ENCODE data around the gene GIGYF2.

Gene GIGYF2

DNA sequence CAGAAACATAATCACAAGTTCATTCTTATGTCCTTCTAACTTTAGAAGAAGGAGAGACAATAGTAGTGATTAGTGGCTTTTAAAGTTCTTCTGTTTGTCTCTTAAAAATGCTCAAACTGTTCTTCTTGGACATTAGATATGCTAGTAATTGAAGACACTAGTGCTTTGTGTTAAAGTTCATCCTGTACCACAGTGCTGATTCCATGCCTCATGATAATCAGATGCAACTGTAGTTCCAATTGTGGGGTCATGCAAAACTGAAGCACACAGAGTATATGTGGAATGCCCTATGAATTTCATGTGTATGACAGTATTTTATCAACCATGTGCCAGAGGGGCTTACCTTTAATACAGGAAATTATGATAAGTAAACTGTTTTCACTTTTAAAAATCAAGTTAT is 90.7 kb downstream of the GIGYF2 start:
- H3K9me3 ChIP-seq (ENCODE audit: control insufficient read depth, low read length), result no peaks in the 10 kb centered on the region
- DNase-seq (ENCODE audit: low read depth), result no peak
- H3K4me3 ChIP-seq (ENCODE audit: low read length), result no peak overlapping the region
- H3K27me3 ChIP-seq (replicated peaks; ENCODE audit: control insufficient read depth, insufficient read depth, low read length), result no peaks in the 10 kb centered on the region
- H3K36me3 ChIP-seq (ENCODE audit: control insufficient read depth, insufficient read depth, low read length, severe bottlenecking), result peaks cover 48% of the 10 kb centered on the region
- H3K9ac ChIP-seq (ENCODE audit: low read length), result no peak overlapping the region
- peaks cover 16% of the 10 kb centered on the region for H3K4me1 ChIP-seq (ENCODE audit: control insufficient read depth, insufficient read depth, low read length)

DNA sequence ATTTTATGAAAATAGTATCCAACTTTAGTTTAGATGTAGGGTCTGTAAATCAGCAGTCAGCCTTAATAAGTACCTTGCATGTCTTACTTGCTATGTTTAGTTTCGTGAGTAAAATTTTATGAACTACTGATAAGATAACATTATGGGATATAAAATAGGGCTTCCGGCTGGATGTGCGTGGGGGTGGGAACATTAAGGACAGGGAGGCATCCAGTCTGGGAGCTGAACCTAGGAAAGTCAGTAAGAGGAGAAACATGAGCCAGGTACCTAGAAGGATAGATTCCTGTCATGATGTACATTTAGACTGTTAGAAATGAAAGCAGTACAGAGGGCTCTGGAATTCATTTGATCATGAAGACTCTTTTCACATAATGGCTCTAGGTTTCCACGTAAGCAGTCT is 92.0 kb downstream of the GIGYF2 start:
- DNase-seq (ENCODE audit: low read depth), result no peak
- H3K9ac ChIP-seq (ENCODE audit: low read length), result no peak overlapping the region
- H3K4me1 ChIP-seq (ENCODE audit: control insufficient read depth, insufficient read depth, low read length), result peaks cover 16% of the 10 kb centered on the region
- no peaks in the 10 kb centered on the region for H3K9me3 ChIP-seq (ENCODE audit: control insufficient read depth, low read length)
- no peaks in the 10 kb centered on the region for H3K27me3 ChIP-seq (replicated peaks; ENCODE audit: control insufficient read depth, insufficient read depth, low read length)
- no peak overlapping the region for H3K4me3 ChIP-seq (ENCODE audit: low read length)
- peaks cover 58% of the 10 kb centered on the region for H3K36me3 ChIP-seq (ENCODE audit: control insufficient read depth, insufficient read depth, low read length, severe bottlenecking)

DNA sequence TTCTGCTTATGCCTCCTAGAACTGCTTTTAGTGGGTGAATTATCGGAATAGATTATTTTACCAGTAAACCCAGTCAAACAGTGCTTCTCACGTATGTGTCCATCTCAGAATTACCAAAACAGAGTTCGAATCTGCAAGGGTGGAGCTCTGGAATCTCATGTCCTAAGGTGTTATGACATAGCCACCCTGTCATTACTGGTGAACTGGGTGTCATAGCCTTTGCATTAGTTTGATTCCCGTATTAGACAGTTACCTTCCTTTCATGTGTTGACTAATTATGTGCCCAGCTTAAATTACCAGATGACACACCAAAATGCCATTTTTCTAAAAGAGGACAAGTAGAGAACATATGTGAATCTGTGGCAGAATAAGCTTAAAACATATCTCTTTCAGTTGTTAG is 94.4 kb downstream of the GIGYF2 start:
- Histone ChIP-seq H3K4me3 (ENCODE audit: low read length) (no peak overlapping the region), H3K4me1 (ENCODE audit: control insufficient read depth, insufficient read depth, low read length) (peaks cover 29% of the 10 kb centered on the region), H3K9me3 (ENCODE audit: control insufficient read depth, low read length) (no peaks in the 10 kb centered on the region), H3K36me3 (ENCODE audit: control insufficient read depth, insufficient read depth, low read length, severe bottlenecking) (peaks cover 66% of the 10 kb centered on the region), H3K27me3 (replicated peaks; ENCODE audit: control insufficient read depth, insufficient read depth, low read length) (no peaks in the 10 kb centered on the region), H3K9ac (ENCODE audit: low read length) (no peak overlapping the region)
- no peak for DNase-seq (ENCODE audit: low read depth)

DNA sequence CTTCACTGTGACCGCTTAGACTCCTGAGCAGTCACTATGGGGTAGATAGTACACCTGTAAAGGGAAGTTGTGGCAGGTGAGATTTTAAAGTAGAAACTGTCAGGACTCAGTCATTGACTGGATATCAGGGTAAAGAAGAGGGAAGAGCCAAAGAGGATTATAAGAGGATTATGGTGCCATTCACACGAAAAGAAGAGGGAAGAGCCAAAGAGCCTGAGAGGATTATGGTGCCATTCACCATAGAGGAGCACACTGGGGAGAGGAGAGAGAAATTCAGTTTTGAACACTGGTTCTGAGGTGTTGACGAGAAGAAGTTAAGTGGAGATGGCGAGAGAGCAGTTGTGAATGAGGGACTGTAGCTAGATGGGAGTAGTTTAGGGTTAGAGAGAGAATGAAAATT is 96.1 kb downstream of the GIGYF2 start:
- DNase-seq (ENCODE audit: low read depth), result no peak
- peaks cover 64% of the 10 kb centered on the region for H3K36me3 ChIP-seq (ENCODE audit: control insufficient read depth, insufficient read depth, low read length, severe bottlenecking)
- peaks cover 25% of the 10 kb centered on the region for H3K4me1 ChIP-seq (ENCODE audit: control insufficient read depth, insufficient read depth, low read length)
- no peak overlapping the region for H3K9ac ChIP-seq (ENCODE audit: low read length)
- H3K4me3 ChIP-seq (ENCODE audit: low read length), result no peak overlapping the region
- no peaks in the 10 kb centered on the region for H3K27me3 ChIP-seq (replicated peaks; ENCODE audit: control insufficient read depth, insufficient read depth, low read length)
- no peaks in the 10 kb centered on the region for H3K9me3 ChIP-seq (ENCODE audit: control insufficient read depth, low read length)

DNA sequence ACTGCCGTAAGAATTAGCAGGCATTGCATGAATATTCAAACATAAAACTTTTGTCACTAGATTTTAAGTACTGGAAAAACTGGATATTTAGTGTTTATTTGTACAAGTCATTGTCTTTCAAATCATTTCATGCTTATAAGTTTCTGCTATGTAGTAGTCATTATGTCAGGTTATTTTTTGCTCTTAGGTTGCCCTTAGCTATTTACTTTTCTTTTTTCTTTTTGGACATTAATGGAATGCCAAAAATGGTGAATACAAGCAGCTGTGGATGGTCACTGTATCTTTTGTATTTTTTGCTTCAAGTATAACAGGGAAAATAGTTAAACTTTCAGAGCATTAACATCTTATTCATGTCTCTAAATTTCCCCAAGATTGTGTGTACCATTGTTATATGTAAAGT is 97.8 kb downstream of the GIGYF2 start:
- H3K4me3 ChIP-seq (ENCODE audit: low read length), result no peak overlapping the region
- peaks cover 58% of the 10 kb centered on the region for H3K36me3 ChIP-seq (ENCODE audit: control insufficient read depth, insufficient read depth, low read length, severe bottlenecking)
- H3K27me3 ChIP-seq (replicated peaks; ENCODE audit: control insufficient read depth, insufficient read depth, low read length), result no peaks in the 10 kb centered on the region
- peaks cover 21% of the 10 kb centered on the region for H3K4me1 ChIP-seq (ENCODE audit: control insufficient read depth, insufficient read depth, low read length)
- no peaks in the 10 kb centered on the region for H3K9me3 ChIP-seq (ENCODE audit: control insufficient read depth, low read length)
- H3K9ac ChIP-seq (ENCODE audit: low read length), result peak overlapping the region; percentile 59
- peak; percentile 62 for DNase-seq (ENCODE audit: low read depth)

DNA sequence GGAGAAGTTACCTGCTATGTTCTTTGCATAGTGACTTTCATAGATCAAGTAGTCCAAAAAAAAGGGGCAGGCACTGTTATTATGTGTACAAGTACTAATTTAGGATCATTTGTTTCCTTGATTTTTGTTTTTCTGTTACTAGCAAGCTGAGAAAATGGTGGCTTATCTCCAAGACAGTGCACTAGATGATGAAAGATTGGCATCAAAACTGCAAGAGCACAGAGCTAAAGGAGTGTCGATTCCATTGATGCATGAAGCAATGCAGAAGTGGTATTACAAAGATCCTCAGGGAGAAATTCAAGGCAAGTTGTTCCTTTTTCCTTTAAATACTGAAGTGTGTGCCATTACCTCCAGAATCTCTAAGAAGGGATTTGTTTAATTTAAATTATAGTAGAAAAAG is 98.8 kb downstream of the GIGYF2 start:
- H3K36me3 ChIP-seq (ENCODE audit: control insufficient read depth, insufficient read depth, low read length, severe bottlenecking), result peaks cover 58% of the 10 kb centered on the region

DNA sequence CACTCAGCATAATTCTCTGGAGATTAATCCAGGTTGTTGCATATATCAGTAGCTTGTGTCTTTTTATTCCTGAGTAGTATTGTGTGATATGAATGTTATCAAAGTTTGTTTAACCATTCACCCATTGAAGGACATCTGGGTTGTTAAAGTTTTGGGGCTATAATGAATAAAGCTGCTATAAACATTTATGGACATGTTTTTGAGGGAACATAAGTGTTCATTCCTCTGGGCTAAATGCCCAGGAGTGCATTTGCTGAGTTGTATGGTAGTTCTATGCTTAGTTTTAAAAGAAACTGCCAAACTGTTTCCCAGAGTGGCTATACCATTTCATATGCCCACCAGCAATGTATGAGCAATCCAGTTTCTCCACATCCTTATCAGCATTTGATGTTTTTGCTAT is 101.1 kb downstream of the GIGYF2 start:
- Histone ChIP-seq H3K9me3 (ENCODE audit: control insufficient read depth, low read length) (peaks cover 6% of the 10 kb centered on the region), H3K9ac (ENCODE audit: low read length) (no peak overlapping the region), H3K4me3 (ENCODE audit: low read length) (no peak overlapping the region), H3K4me1 (ENCODE audit: control insufficient read depth, insufficient read depth, low read length) (peaks cover 17% of the 10 kb centered on the region), H3K36me3 (ENCODE audit: control insufficient read depth, insufficient read depth, low read length, severe bottlenecking) (peaks cover 53% of the 10 kb centered on the region), H3K27me3 (replicated peaks; ENCODE audit: control insufficient read depth, insufficient read depth, low read length) (no peaks in the 10 kb centered on the region)
- peak; percentile 28 for DNase-seq (ENCODE audit: low read depth)

More for the DNA sequence above, 98.8 kb downstream of the GIGYF2 start:
- Histone ChIP-seq H3K4me3 (ENCODE audit: low read length) (no peak overlapping the region), H3K9me3 (ENCODE audit: control insufficient read depth, low read length) (no peaks in the 10 kb centered on the region), H3K9ac (ENCODE audit: low read length) (peak overlapping the region; percentile 59), H3K4me1 (ENCODE audit: control insufficient read depth, insufficient read depth, low read length) (peaks cover 17% of the 10 kb centered on the region), H3K27me3 (replicated peaks; ENCODE audit: control insufficient read depth, insufficient read depth, low read length) (no peaks in the 10 kb centered on the region)
- DNase-seq (ENCODE audit: low read depth), result peak; percentile 93

DNA sequence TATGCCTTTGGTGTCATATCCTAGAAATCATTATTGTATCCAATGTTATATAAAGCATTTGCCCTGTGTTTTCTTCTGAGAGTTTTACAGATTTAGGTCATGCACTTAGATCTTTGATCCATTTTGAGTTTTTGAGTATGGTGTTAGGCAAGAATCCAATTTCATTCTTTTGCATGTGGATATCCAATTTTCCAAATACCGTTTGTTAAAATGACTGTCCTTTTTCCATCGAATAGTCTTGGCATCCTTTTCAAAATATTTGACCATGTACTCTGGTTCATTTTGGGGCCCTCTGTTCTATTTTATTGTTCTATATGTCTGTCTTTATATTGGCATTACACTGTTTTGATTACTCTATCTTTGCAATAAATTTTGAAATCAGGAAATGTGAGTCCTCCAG is 103.0 kb downstream of the GIGYF2 start:
- peak; percentile 21 for DNase-seq (ENCODE audit: low read depth)
- peaks cover 42% of the 10 kb centered on the region for H3K36me3 ChIP-seq (ENCODE audit: control insufficient read depth, insufficient read depth, low read length, severe bottlenecking)
- no peak overlapping the region for H3K4me3 ChIP-seq (ENCODE audit: low read length)

DNA sequence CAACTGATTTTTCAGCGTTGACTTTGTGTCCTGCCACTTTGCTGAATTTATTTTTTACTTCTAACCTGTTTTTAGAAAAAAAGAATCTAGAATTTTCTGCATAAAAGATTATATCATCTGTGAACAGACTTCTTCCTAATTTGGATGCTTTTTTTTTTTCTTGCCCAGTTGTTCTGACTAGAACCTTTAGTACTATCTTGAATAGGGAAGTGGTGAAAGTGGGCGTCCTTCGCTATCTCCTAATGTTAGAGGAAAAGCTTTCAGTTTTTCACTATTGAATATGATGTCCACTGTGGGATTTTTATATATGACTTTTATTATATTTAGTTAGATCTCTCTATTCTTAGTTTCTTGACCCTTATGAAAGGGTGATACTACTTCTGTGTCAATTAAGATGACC is 105.0 kb downstream of the GIGYF2 start:
- no peaks in the 10 kb centered on the region for H3K27me3 ChIP-seq (replicated peaks; ENCODE audit: control insufficient read depth, insufficient read depth, low read length)
- peaks cover 48% of the 10 kb centered on the region for H3K36me3 ChIP-seq (ENCODE audit: control insufficient read depth, insufficient read depth, low read length, severe bottlenecking)
- DNase-seq (ENCODE audit: low read depth), result no peak

More for the DNA sequence above, 103.0 kb downstream of the GIGYF2 start:
- Histone ChIP-seq H3K27me3 (replicated peaks; ENCODE audit: control insufficient read depth, insufficient read depth, low read length) (no peaks in the 10 kb centered on the region), H3K9me3 (ENCODE audit: control insufficient read depth, low read length) (peaks cover 6% of the 10 kb centered on the region), H3K9ac (ENCODE audit: low read length) (no peak overlapping the region), H3K4me1 (ENCODE audit: control insufficient read depth, insufficient read depth, low read length) (peaks cover 17% of the 10 kb centered on the region)

DNA sequence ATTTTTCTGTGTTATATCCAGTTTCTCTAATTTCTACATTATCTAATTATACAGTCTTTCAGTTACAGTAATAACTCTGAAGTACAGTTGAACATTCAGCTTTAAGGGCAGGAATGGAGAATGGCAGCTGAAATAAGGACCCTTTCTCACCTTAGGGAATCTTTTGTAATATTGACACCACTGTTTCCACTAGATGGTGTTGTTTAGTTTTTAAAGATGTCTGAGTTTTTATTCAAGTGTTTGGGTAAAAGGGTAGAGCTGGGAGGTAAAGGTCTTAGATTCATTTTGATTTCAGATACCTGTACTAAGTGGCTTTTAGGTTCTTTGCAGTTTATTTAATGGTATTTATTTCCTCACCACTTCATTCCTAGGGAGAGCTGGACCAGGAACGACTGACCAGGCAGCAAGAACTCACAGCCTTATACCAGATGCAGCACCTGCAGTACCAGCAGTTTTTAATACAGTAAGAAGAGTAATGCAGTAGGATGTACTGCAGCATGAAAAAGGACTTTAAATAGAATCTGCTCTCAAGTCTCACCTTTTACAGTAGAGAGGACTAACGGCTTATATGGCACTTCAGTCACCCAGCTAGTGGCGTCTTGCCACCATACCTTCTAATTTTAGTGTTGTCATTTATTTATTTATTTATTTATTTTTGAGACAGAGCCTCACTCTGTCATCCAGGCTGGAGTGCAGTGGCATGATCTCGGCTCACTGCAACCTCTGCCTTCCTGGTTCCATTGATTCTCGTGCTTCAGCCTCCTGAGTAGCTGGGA is 112.4 kb downstream of the GIGYF2 start:
- H3K27me3 ChIP-seq (replicated peaks; ENCODE audit: control insufficient read depth, insufficient read depth, low read length), result no peaks in the 10 kb centered on the region
- no peak for DNase-seq (ENCODE audit: low read depth)
- H3K4me1 ChIP-seq (ENCODE audit: control insufficient read depth, insufficient read depth, low read length), result no peaks in the 10 kb centered on the region
- no peak overlapping the region for H3K4me3 ChIP-seq (ENCODE audit: low read length)
- H3K36me3 ChIP-seq (ENCODE audit: control insufficient read depth, insufficient read depth, low read length, severe bottlenecking), result peaks cover 88% of the 10 kb centered on the region
- H3K9ac ChIP-seq (ENCODE audit: low read length), result no peak overlapping the region
- no peaks in the 10 kb centered on the region for H3K9me3 ChIP-seq (ENCODE audit: control insufficient read depth, low read length)

More for the DNA sequence above, 105.0 kb downstream of the GIGYF2 start:
- H3K9me3 ChIP-seq (ENCODE audit: control insufficient read depth, low read length), result peaks cover 6% of the 10 kb centered on the region
- no peak overlapping the region for H3K4me3 ChIP-seq (ENCODE audit: low read length)
- H3K4me1 ChIP-seq (ENCODE audit: control insufficient read depth, insufficient read depth, low read length), result no peaks in the 10 kb centered on the region
- no peak overlapping the region for H3K9ac ChIP-seq (ENCODE audit: low read length)

DNA sequence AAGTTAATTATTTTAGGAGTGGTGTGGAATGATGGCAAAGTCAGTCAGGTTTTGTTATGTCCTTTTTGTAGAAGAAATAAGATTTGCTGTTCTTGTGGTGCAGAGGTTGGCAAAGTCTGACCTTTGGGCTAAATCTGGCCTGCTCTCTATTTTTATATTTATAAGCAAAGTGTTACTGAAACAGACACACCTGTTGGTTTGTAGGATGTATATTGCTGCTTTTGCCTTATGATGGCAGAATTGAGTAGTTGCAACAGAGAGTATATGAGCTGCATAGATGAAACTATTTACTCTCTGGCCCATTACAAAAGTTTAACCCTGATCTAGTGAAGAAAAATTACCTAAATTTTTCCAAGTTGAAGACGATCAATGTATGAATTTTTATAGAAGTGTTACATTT is 113.3 kb downstream of the GIGYF2 start:
- Histone ChIP-seq H3K27me3 (replicated peaks; ENCODE audit: control insufficient read depth, insufficient read depth, low read length) (no peaks in the 10 kb centered on the region), H3K9ac (ENCODE audit: low read length) (no peak overlapping the region), H3K4me1 (ENCODE audit: control insufficient read depth, insufficient read depth, low read length) (no peaks in the 10 kb centered on the region), H3K9me3 (ENCODE audit: control insufficient read depth, low read length) (no peaks in the 10 kb centered on the region), H3K4me3 (ENCODE audit: low read length) (no peak overlapping the region), H3K36me3 (ENCODE audit: control insufficient read depth, insufficient read depth, low read length, severe bottlenecking) (peaks cover 90% of the 10 kb centered on the region)
- DNase-seq (ENCODE audit: low read depth), result no peak

DNA sequence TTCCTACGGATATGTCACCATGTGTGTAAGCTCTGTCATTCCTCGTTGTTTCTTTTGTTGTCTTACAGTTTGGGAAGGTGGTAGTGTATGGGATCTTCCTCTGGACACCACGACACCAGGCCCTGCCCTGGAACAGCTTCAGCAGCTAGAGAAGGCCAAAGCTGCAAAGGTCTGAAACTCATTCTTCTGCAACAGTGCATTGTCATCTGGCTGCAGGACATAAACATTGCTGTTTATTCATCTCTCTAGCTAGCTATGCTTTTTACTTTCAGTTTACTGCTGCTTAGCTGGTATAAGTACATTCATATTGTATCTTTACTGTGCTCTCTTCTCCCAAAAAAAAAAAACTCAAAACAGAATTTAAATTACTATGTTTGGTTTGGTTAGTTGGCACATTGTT is 118.4 kb downstream of the GIGYF2 start:
- H3K9me3 ChIP-seq (ENCODE audit: control insufficient read depth, low read length), result no peaks in the 10 kb centered on the region
- peaks cover 93% of the 10 kb centered on the region for H3K36me3 ChIP-seq (ENCODE audit: control insufficient read depth, insufficient read depth, low read length, severe bottlenecking)
- no peak for DNase-seq (ENCODE audit: low read depth)
- H3K4me3 ChIP-seq (ENCODE audit: low read length), result no peak overlapping the region
- H3K4me1 ChIP-seq (ENCODE audit: control insufficient read depth, insufficient read depth, low read length), result no peaks in the 10 kb centered on the region
- no peak overlapping the region for H3K9ac ChIP-seq (ENCODE audit: low read length)
- no peaks in the 10 kb centered on the region for H3K27me3 ChIP-seq (replicated peaks; ENCODE audit: control insufficient read depth, insufficient read depth, low read length)
